ENCODE data around the gene SLC38A11.

DNA sequence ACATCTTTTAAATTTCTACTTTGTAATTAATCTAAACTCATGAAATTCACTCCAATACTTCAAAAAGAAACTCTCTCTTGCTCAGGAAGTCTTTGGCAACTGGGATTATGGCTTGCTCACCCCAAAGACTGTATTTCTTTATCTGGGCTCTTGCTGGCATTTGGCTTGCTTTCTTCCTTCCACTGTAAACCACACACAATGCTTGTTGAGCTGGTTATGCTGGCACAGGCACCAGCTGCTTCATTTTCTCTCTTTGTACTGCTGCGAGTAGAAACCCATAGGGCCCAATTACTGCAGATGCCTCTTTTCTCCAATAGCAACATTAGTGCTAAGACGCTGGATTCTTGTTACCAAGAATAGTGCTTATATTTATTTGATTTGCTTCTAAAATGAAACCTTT lies 51.4 kb downstream of the SLC38A11 start:
- TF ChIP-seq POLR2AphosphoS5 (IDR thresholded peaks at IDR 0.05; ENCODE audit: low read depth, low read length) (no peak), POLR2A (IDR thresholded peaks at IDR 0.05; ENCODE audit: low read depth, low read length) (no peak)

Measured in GM12892 (cell line).